GM12892 (cell line): ENCODE data around the gene CACNA1B.

ENCODE experiments used
- POLR2A ChIP-seq: IDR thresholded peaks from 2 replicates; pipeline ENCODE4 v1.6.1; 2011; ENCODE audit warnings: low read depth, low read length, control low read depth
- POLR2AphosphoS5 ChIP-seq: IDR thresholded peaks from 2 replicates; pipeline ENCODE4 v1.6.1; 2011; ENCODE audit warnings: low read depth, low read length, control low read depth

DNA sequence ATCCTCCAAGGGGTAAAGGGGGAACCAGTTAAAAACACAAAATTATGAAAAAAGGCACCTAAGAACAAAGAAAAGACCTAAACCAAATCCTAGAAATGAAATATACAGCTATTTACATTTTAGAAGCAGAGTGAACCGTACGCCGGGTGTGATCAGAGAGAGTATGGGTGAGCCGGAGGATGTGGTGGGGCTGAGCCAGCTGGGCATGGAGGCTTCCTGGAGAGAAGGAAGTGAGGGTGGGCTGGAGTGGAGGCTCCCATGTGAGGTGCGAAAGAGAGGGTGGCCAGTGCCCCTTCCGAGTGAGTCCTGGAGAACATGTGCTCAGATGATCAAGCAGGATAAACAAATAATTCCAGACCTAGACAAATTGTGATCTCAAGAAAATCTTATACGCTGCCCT is 111.6 kb downstream of the CACNA1B start:
- no peak for TF ChIP-seq POLR2AphosphoS5
- no peak for TF ChIP-seq POLR2A
